Neutrophil (primary cell): ENCODE results near the gene INPP5B.
A peak's percentile ranks its signal among the peaks of the same experiment; 100 is the strongest.

Experiments
- H3K27ac ChIP-seq: fragments of 200-600 bp; sonication (generic); 2 replicates; pipeline ENCODE4 v1.5.1; 2016; ENCODE audit warnings: mild to moderate bottlenecking, moderate library complexity
- H3K27me3 ChIP-seq: fragments of 200-600 bp; sonication (generic); 2 replicates; pipeline ENCODE4 v1.6.0; 2016; ENCODE audit warnings: mild to moderate bottlenecking
- H3K36me3 ChIP-seq: fragments of 200-600 bp; sonication (generic); 2 replicates; pipeline ENCODE4 v1.5.1; 2017
- H3K4me1 ChIP-seq, 2 experiments: fragments of 200-600 bp in 1 of 2; sonication (generic) in 1 of 2; 1 replicate in 1 of 2; 2 replicates in 1 of 2; pipeline versions ENCODE4 v1.5.1 to v1.6.1; 2013 to 2016; ENCODE audit warnings: low read depth in 1 of 2, low read length in 1 of 2, mild to moderate bottlenecking in 1 of 2, moderate library complexity in 1 of 2; ENCODE audit not compliant: control insufficient read depth in 1 of 2, insufficient read depth in 1 of 2
- H3K4me3 ChIP-seq, 2 experiments: fragments of 200-600 bp in 1 of 2; sonication (generic) in 1 of 2; 1 replicate in 1 of 2; 2 replicates in 1 of 2; pipeline ENCODE4 v1.5.1; 2013 to 2016; ENCODE audit warnings: low read depth in 1 of 2, low read length in 1 of 2, mild to moderate bottlenecking in 1 of 2, moderate library complexity in 1 of 2
- H3K9me3 ChIP-seq: fragments of 200-600 bp; sonication (generic); 2 replicates; pipeline ENCODE4 v1.5.1; 2016
- TF ChIP-seq, protein P1 (sequence below): fragments of 200-600 bp; sonication (generic); IDR thresholded peaks from 2 replicates; pipeline ENCODE4 v1.5.1; 2016; ENCODE audit warnings: antibody characterized with exemption

Gene INPP5B

GRCh38 chr1:37831109-37831508 lies 115.7 kb downstream of the INPP5B start:
- H3K36me3 ChIP-seq, result peaks cover 100% of the 10 kb centered on the region
- no peak overlapping the region for H3K4me3 ChIP-seq
- no peak overlapping the region for H3K27ac ChIP-seq
- no peaks in the 10 kb centered on the region for H3K9me3 ChIP-seq
- TF ChIP-seq, protein P1, sequence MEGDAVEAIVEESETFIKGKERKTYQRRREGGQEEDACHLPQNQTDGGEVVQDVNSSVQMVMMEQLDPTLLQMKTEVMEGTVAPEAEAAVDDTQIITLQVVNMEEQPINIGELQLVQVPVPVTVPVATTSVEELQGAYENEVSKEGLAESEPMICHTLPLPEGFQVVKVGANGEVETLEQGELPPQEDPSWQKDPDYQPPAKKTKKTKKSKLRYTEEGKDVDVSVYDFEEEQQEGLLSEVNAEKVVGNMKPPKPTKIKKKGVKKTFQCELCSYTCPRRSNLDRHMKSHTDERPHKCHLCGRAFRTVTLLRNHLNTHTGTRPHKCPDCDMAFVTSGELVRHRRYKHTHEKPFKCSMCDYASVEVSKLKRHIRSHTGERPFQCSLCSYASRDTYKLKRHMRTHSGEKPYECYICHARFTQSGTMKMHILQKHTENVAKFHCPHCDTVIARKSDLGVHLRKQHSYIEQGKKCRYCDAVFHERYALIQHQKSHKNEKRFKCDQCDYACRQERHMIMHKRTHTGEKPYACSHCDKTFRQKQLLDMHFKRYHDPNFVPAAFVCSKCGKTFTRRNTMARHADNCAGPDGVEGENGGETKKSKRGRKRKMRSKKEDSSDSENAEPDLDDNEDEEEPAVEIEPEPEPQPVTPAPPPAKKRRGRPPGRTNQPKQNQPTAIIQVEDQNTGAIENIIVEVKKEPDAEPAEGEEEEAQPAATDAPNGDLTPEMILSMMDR, result no peak
- no peaks in the 10 kb centered on the region for H3K27me3 ChIP-seq
- peaks cover 1 to 2% of the 10 kb centered on the region in 2 experiments for H3K4me1 ChIP-seq

DNA sequence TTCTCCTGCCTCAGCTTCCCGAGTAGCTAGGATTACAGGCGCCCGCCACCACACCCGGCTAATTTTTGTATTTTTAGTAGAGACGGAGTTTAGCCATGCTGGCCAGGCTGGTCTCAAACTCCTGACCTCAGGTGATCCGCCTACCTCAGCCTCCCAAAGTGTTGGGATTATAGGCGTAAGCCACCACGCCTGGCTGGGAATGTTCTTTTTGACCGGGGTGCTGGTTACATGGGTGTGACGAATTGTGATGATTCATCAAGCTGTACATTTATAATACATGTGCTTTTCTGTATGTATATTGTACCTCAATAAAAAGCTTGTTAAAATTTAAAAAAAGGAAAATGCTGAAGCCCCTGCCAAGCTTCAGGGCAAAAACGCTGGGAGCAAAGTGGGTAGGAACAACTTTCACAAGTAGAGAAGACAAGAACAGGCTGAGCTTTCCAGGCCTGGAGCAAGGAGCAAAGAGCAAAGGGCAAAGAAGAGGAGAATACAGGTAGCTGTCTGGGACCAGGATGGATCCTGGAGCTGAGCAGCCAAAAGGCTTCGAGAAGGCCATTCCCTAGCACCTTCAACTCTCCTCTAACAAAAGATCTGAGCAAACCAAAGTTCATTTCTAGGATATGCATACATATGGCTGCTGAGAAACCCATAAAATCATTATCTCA lies 118.3 kb downstream of the INPP5B start:
- Histone ChIP-seq H3K27me3 (no peaks in the 10 kb centered on the region), H3K36me3 (peaks cover 90% of the 10 kb centered on the region), H3K27ac (no peak overlapping the region), H3K4me3 (no peak overlapping the region), H3K4me1 (peaks cover 15 to 16% of the 10 kb centered on the region in 2 experiments), H3K9me3 (no peaks in the 10 kb centered on the region)
- TF ChIP-seq, protein P1, result no peak

DNA sequence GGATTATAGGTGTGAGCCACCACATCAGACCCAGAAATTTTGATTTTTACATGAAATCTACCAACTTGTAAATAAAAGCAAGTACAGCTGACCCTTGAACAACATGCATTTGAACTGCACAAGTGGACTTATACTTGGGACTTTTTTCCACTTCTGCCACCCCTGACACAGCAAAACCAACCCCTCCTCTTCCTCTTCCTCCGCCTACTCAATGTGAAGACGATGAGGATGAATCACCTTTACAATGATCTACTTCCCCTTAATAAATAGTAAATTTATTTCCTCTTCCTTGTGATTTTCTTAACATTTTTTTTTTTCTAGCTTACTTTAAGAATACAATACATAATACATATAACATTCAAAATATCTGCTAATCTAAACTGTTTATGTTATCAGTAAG lies 121.3 kb downstream of the INPP5B start:
- peak overlapping the region; percentile 83 for H3K27ac ChIP-seq
- H3K9me3 ChIP-seq, result no peaks in the 10 kb centered on the region
- peak overlapping the region in 1 of 2 experiments; percentile 13 for H3K4me3 ChIP-seq
- no peaks in the 10 kb centered on the region for H3K27me3 ChIP-seq
- TF ChIP-seq, protein P1, result no peak
- peaks cover 15 to 16% of the 10 kb centered on the region in 2 experiments for H3K4me1 ChIP-seq
- H3K36me3 ChIP-seq, result peaks cover 90% of the 10 kb centered on the region

DNA sequence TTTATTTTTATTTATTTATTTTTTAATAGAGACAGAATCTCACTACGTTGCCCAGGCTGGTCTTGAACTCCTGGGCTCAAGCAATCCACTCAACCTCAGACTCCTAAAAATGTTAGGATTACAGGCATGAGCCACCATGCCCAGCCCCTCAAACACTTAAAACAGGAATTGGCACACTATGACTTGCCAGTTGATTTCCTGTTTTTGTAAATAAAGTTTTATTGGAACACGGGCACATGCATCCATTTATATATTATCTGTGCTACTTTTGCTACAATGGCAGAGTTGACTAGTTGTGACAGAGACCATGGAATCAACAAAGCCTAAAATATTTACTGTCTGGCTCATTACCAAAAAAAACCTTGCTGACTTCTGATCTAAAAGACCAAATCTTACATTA lies 122.9 kb downstream of the INPP5B start:
- TF ChIP-seq, protein P1, result no peak
- H3K4me1 ChIP-seq, result peaks cover 15 to 16% of the 10 kb centered on the region in 2 experiments
- peaks cover 88% of the 10 kb centered on the region for H3K36me3 ChIP-seq
- H3K9me3 ChIP-seq, result no peaks in the 10 kb centered on the region
- H3K27me3 ChIP-seq, result no peaks in the 10 kb centered on the region
- H3K4me3 ChIP-seq, result no peak overlapping the region
- H3K27ac ChIP-seq, result peak overlapping the region; percentile 83

GRCh38 chr1:37822906-37823815 lies 123.7 kb downstream of the INPP5B start:
- no peaks in the 10 kb centered on the region for H3K9me3 ChIP-seq
- no peaks in the 10 kb centered on the region for H3K27me3 ChIP-seq
- peaks cover 88% of the 10 kb centered on the region for H3K36me3 ChIP-seq
- TF ChIP-seq, protein P1, result no peak
- H3K27ac ChIP-seq, result peak overlapping the region; percentile 83
- H3K4me1 ChIP-seq, result peaks cover 15 to 16% of the 10 kb centered on the region in 2 experiments
- H3K4me3 ChIP-seq, result no peak overlapping the region
